OCI-LY3 (cell line): Measurements from ENCODE around the gene JAKMIP2.
"Not testable (repeated sequence)": the region's sequence is repeated elsewhere in the genome, so short reads cannot be mapped to it uniquely, and the experiment has no call there.

Source experiments
- H2AFZ ChIP-seq: fragments of 200-600, 300-600 bp; shearing (Covaris generic); 2 replicates; pipeline ENCODE4 v1.6.0; 2014; ENCODE audit warnings: antibody characterized with exemption, low read depth, low read length
- H3K27ac ChIP-seq: fragments of 200-600, 300-600 bp; sonication (generic); 2 replicates; pipeline ENCODE4 v1.5.1; 2014; ENCODE audit warnings: mild to moderate bottlenecking, low read length, moderate library complexity, mixed read lengths
- H3K27me3 ChIP-seq: fragments of 200-600, 300-600 bp; sonication (generic); 2 replicates; pipeline ENCODE4 v1.6.1; 2014; ENCODE audit warnings: low read depth, low read length, mixed read lengths
- H3K36me3 ChIP-seq: fragments of 200-600, 300-600 bp; sonication (generic); replicated peaks from 2 replicates; pipeline ENCODE3; 2014; ENCODE audit warnings: low read depth, low read length, mixed read lengths
- H3K4me1 ChIP-seq: fragments of 300-600, 200-600 bp; sonication (generic); 2 replicates; pipeline ENCODE4 v1.6.1; 2014; ENCODE audit warnings: low read length, mixed read lengths
- H3K4me2 ChIP-seq: fragments of 200-600, 300-600 bp; sonication (generic); 2 replicates; pipeline ENCODE4 v1.6.1; 2014; ENCODE audit warnings: low read length, mixed read lengths
- H3K4me3 ChIP-seq: fragments of 300-600, 200-600 bp; sonication (generic); 2 replicates; pipeline ENCODE4 v1.5.1; 2014; ENCODE audit warnings: antibody characterized with exemption, mild to moderate bottlenecking, low read length, moderate library complexity
- H3K79me2 ChIP-seq: fragments of 300-600, 200-600 bp; shearing (Covaris generic); 2 replicates; pipeline ENCODE4 v1.6.1; 2014; ENCODE audit warnings: mild to moderate bottlenecking, low read length, mixed read lengths
- H3K9ac ChIP-seq: fragments of 300-600, 200-600 bp; shearing (Covaris generic); 2 replicates; pipeline ENCODE4 v1.6.0; 2014; ENCODE audit warnings: mild to moderate bottlenecking, low read length, moderate library complexity
- H3K9me3 ChIP-seq: fragments of 200-600, 300-600 bp; shearing (Covaris generic); 2 replicates; pipeline ENCODE4 v1.6.1; 2014; ENCODE audit warnings: low read length, mixed read lengths; ENCODE audit not compliant: insufficient read depth
- H4K20me1 ChIP-seq: fragments of 200-600, 300-600 bp; sonication (generic); 2 replicates; pipeline ENCODE4 v1.6.1; 2016; ENCODE audit warnings: low read length, mixed read lengths; ENCODE audit not compliant: insufficient read depth
- CTCF ChIP-seq: fragments of 200-600, 300-600 bp; sonication (generic); IDR thresholded peaks from 2 replicates; pipeline ENCODE4 v1.5.1; 2014; ENCODE audit warnings: antibody characterized with exemption, low read length, low read depth
- EZH2phosphoT487 ChIP-seq: fragments of 200-600 bp; shearing (Covaris generic); IDR thresholded peaks from 2 replicates; pipeline ENCODE4 v1.6.1; 2018; ENCODE audit warnings: antibody characterized with exemption, mixed run types, low read depth

Gene JAKMIP2

DNA sequence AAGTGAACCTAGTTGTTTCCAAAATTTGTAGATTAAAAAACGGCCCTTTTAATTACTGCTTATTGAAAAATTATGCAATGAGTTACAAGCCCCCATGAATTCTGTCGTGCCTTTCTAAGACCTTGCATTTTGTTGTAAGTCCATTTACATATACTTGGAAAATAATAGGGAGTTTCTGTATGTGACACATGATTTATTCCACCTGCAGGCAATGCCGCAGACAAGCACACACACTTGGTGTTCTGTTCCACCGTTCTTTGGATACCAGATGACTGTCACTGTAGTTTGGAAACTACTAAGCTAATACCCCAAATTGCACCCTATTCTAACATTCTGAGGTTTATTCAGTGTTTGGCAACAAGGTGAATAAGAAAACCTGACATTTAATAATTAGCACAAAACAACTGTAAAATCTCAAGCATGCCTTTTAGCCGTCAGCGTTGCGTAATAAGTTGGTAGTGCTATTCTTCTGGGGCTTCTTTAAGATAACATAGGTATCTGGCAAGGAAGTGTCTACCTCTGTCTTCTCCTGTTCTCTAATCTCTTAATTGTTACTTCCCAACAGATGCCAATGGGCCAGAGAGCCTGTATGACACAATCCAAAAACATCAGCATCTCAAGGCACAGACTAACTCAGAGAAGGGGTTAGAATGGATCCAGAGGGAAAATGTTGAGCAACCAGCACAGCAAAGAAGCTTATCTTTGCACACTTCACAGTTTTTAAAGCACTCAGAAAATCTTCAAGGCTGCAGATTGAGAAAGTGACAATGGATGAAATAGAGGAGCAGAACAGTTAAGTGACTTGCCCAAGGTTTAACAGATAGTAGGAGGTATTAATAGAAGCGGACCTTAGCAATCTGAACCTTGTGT, 224.4 kb downstream of the JAKMIP2 start:
- H4K20me1 ChIP-seq, result no peaks in the 10 kb centered on the region
- H3K4me2 ChIP-seq, result no peak overlapping the region
- H2AFZ ChIP-seq, result no peak overlapping the region
- H3K79me2 ChIP-seq, result no peaks in the 10 kb centered on the region
- no peak overlapping the region for H3K9ac ChIP-seq
- no peaks in the 10 kb centered on the region for H3K9me3 ChIP-seq
- H3K27me3 ChIP-seq, result 0 out of 2 replicates have a peak, but pooled peaks cover 8% of the 10 kb centered on the region
- H3K36me3 ChIP-seq, result no peaks in the 10 kb centered on the region
- no peaks in the 10 kb centered on the region for H3K4me1 ChIP-seq
- H3K27ac ChIP-seq, result no peak overlapping the region
- H3K4me3 ChIP-seq, result no peak overlapping the region
- TF ChIP-seq EZH2phosphoT487, result no peak
- TF ChIP-seq CTCF, result no peak

DNA sequence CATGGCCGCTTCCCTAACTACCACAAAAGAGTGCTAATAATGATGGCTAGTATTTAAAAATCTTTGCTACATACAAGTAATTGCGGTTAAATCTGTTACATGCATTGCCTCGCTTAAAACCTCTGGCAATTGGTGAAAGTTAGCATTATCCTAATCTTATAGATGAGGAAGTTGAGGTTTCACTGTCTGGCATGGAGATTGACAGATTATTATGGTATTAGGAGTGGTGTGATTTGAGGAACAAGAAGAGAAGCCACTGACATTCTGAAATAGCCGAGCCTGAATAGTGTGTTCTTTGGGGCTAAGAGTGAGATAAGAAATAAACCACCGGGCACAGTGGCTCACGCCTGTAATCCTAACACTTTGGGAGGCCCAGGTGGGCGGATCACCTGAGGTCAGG, 227.4 kb downstream of the JAKMIP2 start:
- H4K20me1 ChIP-seq, result no peaks in the 10 kb centered on the region
- no peaks in the 10 kb centered on the region for H3K4me1 ChIP-seq
- H3K9me3 ChIP-seq, result no peaks in the 10 kb centered on the region
- no peak overlapping the region for H3K4me2 ChIP-seq
- H3K4me3 ChIP-seq, result no peak overlapping the region
- H3K79me2 ChIP-seq, result no peaks in the 10 kb centered on the region
- no peak overlapping the region for H3K9ac ChIP-seq
- H3K36me3 ChIP-seq, result no peaks in the 10 kb centered on the region
- H2AFZ ChIP-seq, result no peak overlapping the region
- H3K27ac ChIP-seq, result no peak overlapping the region
- TF ChIP-seq CTCF (no peak), EZH2phosphoT487 (no peak)
- 0 out of 2 replicates have a peak, but pooled peaks cover 2% of the 10 kb centered on the region for H3K27me3 ChIP-seq

GRCh38 chr5:147554261-147554817, 228.2 kb downstream of the JAKMIP2 start:
- Histone ChIP-seq H3K27me3 (no peaks in the 10 kb centered on the region), H2AFZ (no peak overlapping the region), H3K9me3 (no peaks in the 10 kb centered on the region), H3K4me1 (no peaks in the 10 kb centered on the region), H3K79me2 (no peaks in the 10 kb centered on the region), H3K27ac (no peak overlapping the region), H3K4me3 (no peak overlapping the region), H3K36me3 (no peaks in the 10 kb centered on the region), H3K9ac (no peak overlapping the region), H4K20me1 (no peaks in the 10 kb centered on the region), H3K4me2 (no peak overlapping the region)
- TF ChIP-seq EZH2phosphoT487 (no peak), CTCF (no peak)

GRCh38 chr5:147553817-147554216, 228.7 kb downstream of the JAKMIP2 start:
- not testable (repeated sequence) for H3K27ac ChIP-seq, H3K9me3 ChIP-seq, H3K79me2 ChIP-seq, H3K27me3 ChIP-seq, H4K20me1 ChIP-seq, H2AFZ ChIP-seq, H3K9ac ChIP-seq, H3K4me1 ChIP-seq, H3K4me2 ChIP-seq, H3K4me3 ChIP-seq, H3K36me3 ChIP-seq
